Measurements from ENCODE around the gene HOXB6.

The HOXB6 gene

GRCh38 chr17:48634493-48635208 lies 29.9 kb upstream of the HOXB6 start (continued):
- TF ChIP-seq ELK4 (IDR thresholded peaks at IDR 0.05; ENCODE audit: borderline replicate concordance, low read depth, low read length) (no peak), RBAK (tag by site-specific recombination; IDR thresholded peaks at IDR 0.05) (no peak), ZBTB49 (tag by site-specific recombination; IDR thresholded peaks at IDR 0.05; ENCODE audit: low read depth) (no peak), ZNF626 (tag by site-specific recombination; IDR thresholded peaks at IDR 0.05) (no peak), ZNF18 (tag by site-specific recombination; IDR thresholded peaks at IDR 0.05) (no peak), ZNF121 (tag by site-specific recombination; IDR thresholded peaks at IDR 0.05) (no peak), ZNF558 (tag by site-specific recombination; IDR thresholded peaks at IDR 0.05) (no peak), ZNF239 (tag by site-specific recombination; IDR thresholded peaks at IDR 0.05) (no peak), KLF17 (tag by site-specific recombination; IDR thresholded peaks at IDR 0.05) (no peak), ZNF10 (tag by site-specific recombination; IDR thresholded peaks at IDR 0.05) (no peak)

GRCh38 chr17:48633266-48633677 lies 28.5 kb upstream of the HOXB6 start:
- H3K4me3 ChIP-seq (ENCODE audit: low read depth, low read length), result no peak overlapping the region
- no peaks in the 10 kb centered on the region for H3K9me3 ChIP-seq (ENCODE audit: control insufficient read depth, insufficient read depth, low read depth, low read length)
- no peak for TF ChIP-seq ZNF518A (tag by site-specific recombination; conservative IDR thresholded peaks at IDR 0.05; ENCODE audit: low read depth)
- TF ChIP-seq YY1 (tag by site-specific recombination; IDR thresholded peaks at IDR 0.05), result no peak
- no peak for TF ChIP-seq ZNF548 (tag by site-specific recombination; IDR thresholded peaks at IDR 0.05)
- TF ChIP-seq KLF7 (tag by site-specific recombination; IDR thresholded peaks at IDR 0.05; ENCODE audit: borderline replicate concordance), result no peak
- no peak for TF ChIP-seq HOXC10 (CRISPR knock-in tag; IDR thresholded peaks at IDR 0.05)
- TF ChIP-seq ZNF404 (tag by site-specific recombination; IDR thresholded peaks at IDR 0.05), result no peak
- TF ChIP-seq ZNF510 (tag by site-specific recombination; IDR thresholded peaks at IDR 0.05; ENCODE audit: insufficient replicate concordance), result no peak
- TF ChIP-seq ZNF791 (tag by site-specific recombination; IDR thresholded peaks at IDR 0.05), result no peak
- TF ChIP-seq ZNF600 (tag by site-specific recombination; IDR thresholded peaks at IDR 0.05), result no peak
- no peak for TF ChIP-seq ZNF112 (tag by site-specific recombination; IDR thresholded peaks at IDR 0.05)
- TF ChIP-seq MEIS1 (CRISPR knock-in tag; IDR thresholded peaks at IDR 0.05; ENCODE audit: borderline replicate concordance), result no peak
- TF ChIP-seq ZNF202 (tag by site-specific recombination; IDR thresholded peaks at IDR 0.05; ENCODE audit: borderline replicate concordance), result no peak
- no peak for TF ChIP-seq ZNF280C (tag by site-specific recombination; IDR thresholded peaks at IDR 0.05)
- peaks cover 8 to 56% of the 10 kb centered on the region in 2 experiments; a peak in 2 of 3 replicates for H3K36me3 ChIP-seq (ENCODE audit: control insufficient read depth in 2 of 2, insufficient read depth in 1 of 2, low read length in 2 of 2)
- no peak overlapping the region for H3K27ac ChIP-seq (ENCODE audit: extremely low read depth, low read depth, low read length)
- no peaks in the 10 kb centered on the region for H3K4me1 ChIP-seq (ENCODE audit: control insufficient read depth, insufficient read depth, low read length)
- POLR2A ChIA-PET, result no interaction called here
- CTCF ChIA-PET, result interaction anchor here (0.7 to 1.9 kb wide), 4 partner anchors 20 to 325 kb away, joined by 3 to 5 read pairs (median 4); no protein-coding TSS in a partner anchor
